BE2C (cell line): ENCODE data around the gene FOSL1.

Source experiments
- DNase-seq: peaks from one replicate; pipeline ENCODE4 v3.0.0-alpha.2; 2020
- H3K27me3 ChIP-seq: fragments of 250-450 bp; sonication (Bioruptor Pico); 2 replicates; pipeline ENCODE4 v1.5.1; 2020; ENCODE audit warnings: mild to moderate bottlenecking
- H3K36me3 ChIP-seq: fragments of 250-450 bp; sonication (Bioruptor Pico); 2 replicates; pipeline ENCODE4 v1.5.1; 2020; ENCODE audit warnings: mild to moderate bottlenecking
- H3K4me1 ChIP-seq: fragments of 250-450 bp; sonication (Bioruptor Pico); 2 replicates; pipeline ENCODE4 v1.5.1; 2020
- H3K4me3 ChIP-seq: 2 replicates; pipeline ENCODE4 v1.5.1; 2011; ENCODE audit warnings: low read depth, low read length
- H3K9me3 ChIP-seq: fragments of 250-450 bp; sonication (Bioruptor Pico); 2 replicates; pipeline ENCODE4 v1.5.1; 2020
- CTCF ChIP-seq: IDR thresholded peaks from 2 replicates; pipeline ENCODE4 v1.5.1; 2012; ENCODE audit warnings: mild to moderate bottlenecking, low read depth, low read length

FOSL1 gene

GRCh38 chr11:65944767-65945166 lies 44.6 kb upstream of the FOSL1 start:
- no peak for TF ChIP-seq CTCF
- H3K36me3 ChIP-seq = no peaks in the 10 kb centered on the region
- no peaks in the 10 kb centered on the region for H3K27me3 ChIP-seq
- no peaks in the 10 kb centered on the region for H3K9me3 ChIP-seq
- no peak for DNase-seq
- no peaks in the 10 kb centered on the region for H3K4me1 ChIP-seq
- no peak overlapping the region for H3K4me3 ChIP-seq

- Histone ChIP-seq H3K36me3 (no peaks in the 10 kb centered on the region), H3K27me3 (no peaks in the 10 kb centered on the region), H3K4me3 (no peak overlapping the region), H3K4me1 (no peaks in the 10 kb centered on the region), H3K9me3 (no peaks in the 10 kb centered on the region)
- TF ChIP-seq CTCF = no peak
- no peak for DNase-seq
Measured at GRCh38 chr11:65944191-65944590, 44.0 kb upstream of the FOSL1 start.

- H3K4me3 ChIP-seq = no peak overlapping the region
- no peaks in the 10 kb centered on the region for H3K4me1 ChIP-seq
- DNase-seq = no peak
- H3K27me3 ChIP-seq = no peaks in the 10 kb centered on the region
- H3K36me3 ChIP-seq = no peaks in the 10 kb centered on the region
- TF ChIP-seq CTCF = no peak
- no peaks in the 10 kb centered on the region for H3K9me3 ChIP-seq
Measured at GRCh38 chr11:65942531-65942930, 42.3 kb upstream of the FOSL1 start.

GRCh38 chr11:65941720-65942310 lies 41.6 kb upstream of the FOSL1 start:
- TF ChIP-seq CTCF = no peak
- H3K36me3 ChIP-seq = no peaks in the 10 kb centered on the region
- H3K4me1 ChIP-seq = no peaks in the 10 kb centered on the region
- no peaks in the 10 kb centered on the region for H3K27me3 ChIP-seq
- no peaks in the 10 kb centered on the region for H3K9me3 ChIP-seq
- H3K4me3 ChIP-seq = no peak overlapping the region
- no peak for DNase-seq

- no peaks in the 10 kb centered on the region for H3K9me3 ChIP-seq
- no peaks in the 10 kb centered on the region for H3K27me3 ChIP-seq
- no peak for TF ChIP-seq CTCF
- no peaks in the 10 kb centered on the region for H3K4me1 ChIP-seq
- H3K4me3 ChIP-seq = no peak overlapping the region
- no peak for DNase-seq
- H3K36me3 ChIP-seq = no peaks in the 10 kb centered on the region
Measured at GRCh38 chr11:65937766-65938165, 37.6 kb upstream of the FOSL1 start.

- TF ChIP-seq CTCF = no peak
- DNase-seq = no peak
- Histone ChIP-seq H3K36me3 (no peaks in the 10 kb centered on the region), H3K27me3 (no peaks in the 10 kb centered on the region), H3K4me1 (no peaks in the 10 kb centered on the region), H3K4me3 (no peak overlapping the region), H3K9me3 (no peaks in the 10 kb centered on the region)
Measured at GRCh38 chr11:65934014-65934413, 33.8 kb upstream of the FOSL1 start.
